HL-60 (cell line): ENCODE measurements around the gene KCNRG.

Experiments
- CTCF ChIP-seq: IDR thresholded peaks from one replicate; pipeline ENCODE4 v1.5.1; 2011; ENCODE audit warnings: low read length, control low read depth, inconsistent platforms; ENCODE audit not compliant: insufficient read depth
- REST ChIP-seq: IDR thresholded peaks from 2 replicates; pipeline ENCODE4 v1.6.1; 2012; ENCODE audit warnings: low read depth; ENCODE audit not compliant: insufficient replicate concordance

- TF ChIP-seq CTCF (no peak), REST (no peak)
These were observed 23.0 kb downstream of the KCNRG start for GRCh38 chr13:50038266-50038665.
